ENCODE data around the gene SLC12A2. TPM values are rescaled to one million over a fixed set of nuclear protein-coding genes. Genes with fewer than 3 reads are reported as not detected.

The SLC12A2 gene
- total RNA-seq, 1 donor from 2014 or later: 24.6 TPM

- peaks cover 3% of the 10 kb centered on the region for H3K27me3 Mint-ChIP-seq (ENCODE audit: insufficient read depth, low read depth)
- Histone ChIP-seq H3K27me3 (no peaks in the 10 kb centered on the region), H3K9me3 (ENCODE audit: low read depth) (no peaks in the 10 kb centered on the region), H3K36me3 (no peaks in the 10 kb centered on the region), H3K27ac (no peak overlapping the region), H3F3A (ENCODE audit: low read depth) (no peaks in the 10 kb centered on the region), H3K4me3 (no peak overlapping the region), H3K79me2 (ENCODE audit: low read depth) (no peaks in the 10 kb centered on the region), H3K4me1 (no peaks in the 10 kb centered on the region), H3K9ac (no peak overlapping the region), H4K20me1 (ENCODE audit: low read depth) (no peaks in the 10 kb centered on the region), H3K4me2 (no peak overlapping the region), H2AFZ (replicated peaks) (no peak overlapping the region)
- H3K4me3 Mint-ChIP-seq: no peak overlapping the region
- H3K4me1 Mint-ChIP-seq: no peaks in the 10 kb centered on the region
- DNase-seq (ENCODE audit: low spot score): no peak
- no peaks in the 10 kb centered on the region for H3K36me3 Mint-ChIP-seq
- H3K9me3 Mint-ChIP-seq: no peaks in the 10 kb centered on the region
- no peak for TF ChIP-seq CTCF (IDR thresholded peaks at IDR 0.05)
- no peak for TF ChIP-seq EZH2phosphoT487 (IDR thresholded peaks at IDR 0.05)
- TF ChIP-seq EZH2 (IDR thresholded peaks at IDR 0.05): no peak
- no peak overlapping the region for H3K27ac Mint-ChIP-seq
Observed at GRCh38 chr5:128237546-128237945, 154.0 kb downstream of the SLC12A2 start.

Data from neural progenitor cell (in vitro differentiated cells).